Smooth muscle cell (in vitro differentiated cells): Measurements from ENCODE around the gene KRTAP10-7. TPM values are rescaled to one million over a fixed set of nuclear protein-coding genes. Genes with fewer than 3 reads are reported as not detected.

ENCODE experiments used
- DNase-seq: peaks from one replicate; lab custom pipeline; 2025; ENCODE audit not compliant: unreplicated experiment; lab: John Stamatoyannopoulos, UW
- H2AFZ ChIP-seq: fragments of 200-600 bp; sonication (generic); 2 replicates; pipeline ENCODE4 v1.6.0; 2016; ENCODE audit warnings: antibody characterized with exemption, low read depth, mild to moderate bottlenecking
- H3F3A ChIP-seq: fragments of 200-600 bp; sonication (generic); 2 replicates; pipeline ENCODE4 v1.6.0; 2017; ENCODE audit warnings: antibody characterized with exemption, low read depth
- H3K27ac ChIP-seq: fragments of 200-600 bp; sonication (generic); 2 replicates; pipeline ENCODE4 v1.5.1; 2016; ENCODE audit warnings: low read depth, mild to moderate bottlenecking
- H3K27me3 ChIP-seq: fragments of 200-600 bp; sonication (generic); 2 replicates; pipeline ENCODE4 v1.6.1; 2016; ENCODE audit warnings: low read depth, mild to moderate bottlenecking
- H3K36me3 ChIP-seq: fragments of 200-600 bp; sonication (generic); 2 replicates; pipeline ENCODE4 v1.5.1; 2016; ENCODE audit warnings: low read depth
- H3K4me1 ChIP-seq: fragments of 200-600 bp; sonication (generic); 2 replicates; pipeline ENCODE4 v1.5.1; 2016; ENCODE audit warnings: low read depth
- H3K4me2 ChIP-seq: fragments of 200-600 bp; sonication (generic); 2 replicates; pipeline ENCODE4 v1.6.0; 2016; ENCODE audit warnings: mild to moderate bottlenecking
- H3K4me3 ChIP-seq: fragments of 200-600 bp; sonication (generic); 2 replicates; pipeline ENCODE4 v1.5.1; 2016; ENCODE audit warnings: mild to moderate bottlenecking
- H3K79me2 ChIP-seq: fragments of 200-600 bp; sonication (generic); 2 replicates; pipeline ENCODE4 v1.6.0; 2016; ENCODE audit warnings: low read depth, mild to moderate bottlenecking
- H3K9ac ChIP-seq: fragments of 200-600 bp; sonication (generic); 2 replicates; pipeline ENCODE4 v1.6.0; 2016; ENCODE audit warnings: low read depth
- H3K9me3 ChIP-seq: fragments of 200-600 bp; sonication (generic); replicated peaks from 2 replicates; pipeline ENCODE4 v1.5.1; 2016; ENCODE audit warnings: low read depth
- H4K20me1 ChIP-seq: fragments of 200-600 bp; sonication (generic); 2 replicates; pipeline ENCODE4 v1.6.0; 2016; ENCODE audit warnings: low read depth
- CTCF ChIP-seq: fragments of 200-600 bp; sonication (generic); IDR thresholded peaks from 2 replicates; pipeline ENCODE4 v1.5.1; 2017; ENCODE audit warnings: borderline replicate concordance, mild to moderate bottlenecking, antibody characterized with exemption; ENCODE audit not compliant: insufficient read depth, poor library complexity, severe bottlenecking
- WGBS: methylation state at CpG from one replicate; pipeline ENCODE4 v1.1.7; 2016; ENCODE audit warnings: low lambda C conversion rate; 5-methylcytosine and 5-hydroxymethylcytosine counted together
- polyA plus RNA-seq: library from polyadenylated mRNA; unstranded; fragments of >200 nt; fragmentation: Nextera tagmentation; extraction: Ambion mirVana; gene quantifications from 2 replicates; pipeline ENCODE4 v1.2.1, GENCODE V29; 2016
- total RNA-seq: library from RNA; depleted of rRNA; stranded (reverse); fragments of >200 nt; gene quantifications from 2 replicates; pipeline ENCODE4 v1.2.3, GENCODE V29; 2014

Gene KRTAP10-7
- total and polyA plus RNA-seq, 2 experiments from 2014 or later, result not detected

- H3K27ac ChIP-seq, result no peak overlapping the region
- no peak overlapping the region for H3K9ac ChIP-seq
- H3F3A ChIP-seq, result no peaks in the 10 kb centered on the region
- no peak overlapping the region for H2AFZ ChIP-seq
- peaks cover 9% of the 10 kb centered on the region for H3K9me3 ChIP-seq
- no peak for DNase-seq
- H3K4me2 ChIP-seq, result no peak overlapping the region
- no peaks in the 10 kb centered on the region for H3K79me2 ChIP-seq
- no peaks in the 10 kb centered on the region for H3K36me3 ChIP-seq
- WGBS, result 94% methylated on average over 28 of the region's 28 CpGs
- H3K4me1 ChIP-seq, result no peaks in the 10 kb centered on the region
- H3K27me3 ChIP-seq, result no peaks in the 10 kb centered on the region
- no peaks in the 10 kb centered on the region for H4K20me1 ChIP-seq
- no peak overlapping the region for H3K4me3 ChIP-seq
- TF ChIP-seq CTCF, result no peak
These were observed 14.6 kb downstream of the KRTAP10-7 start for GRCh38 chr21:44614961-44615391.

- Histone ChIP-seq H3K27ac (no peak overlapping the region), H3K9ac (no peak overlapping the region), H3F3A (no peaks in the 10 kb centered on the region), H3K4me3 (no peak overlapping the region), H4K20me1 (no peaks in the 10 kb centered on the region), H3K27me3 (no peaks in the 10 kb centered on the region), H3K36me3 (no peaks in the 10 kb centered on the region), H3K9me3 (peaks cover 4% of the 10 kb centered on the region), H2AFZ (no peak overlapping the region), H3K79me2 (no peaks in the 10 kb centered on the region), H3K4me1 (no peaks in the 10 kb centered on the region), H3K4me2 (no peak overlapping the region)
- DNase-seq, result no peak
- 94% methylated on average over 8 of the region's 8 CpGs for WGBS
- no peak for TF ChIP-seq CTCF
These were observed 15.1 kb downstream of the KRTAP10-7 start for GRCh38 chr21:44615466-44615865.

GRCh38 chr21:44615911-44616590 is 15.7 kb downstream of the KRTAP10-7 start:
- Histone ChIP-seq H3K4me1 (no peaks in the 10 kb centered on the region), H3K27ac (no peak overlapping the region), H3K4me2 (no peak overlapping the region), H3K36me3 (no peaks in the 10 kb centered on the region), H2AFZ (no peak overlapping the region), H3F3A (no peaks in the 10 kb centered on the region), H3K79me2 (no peaks in the 10 kb centered on the region), H4K20me1 (no peaks in the 10 kb centered on the region), H3K4me3 (no peak overlapping the region), H3K9ac (no peak overlapping the region), H3K27me3 (no peaks in the 10 kb centered on the region), H3K9me3 (peaks cover 2% of the 10 kb centered on the region)
- WGBS, result 90% methylated on average over 17 of the region's 17 CpGs
- DNase-seq, result no peak
- no peak for TF ChIP-seq CTCF

- Histone ChIP-seq H3K79me2 (no peaks in the 10 kb centered on the region), H3K4me2 (no peak overlapping the region), H3K27ac (no peak overlapping the region), H2AFZ (no peak overlapping the region), H4K20me1 (no peaks in the 10 kb centered on the region), H3K4me3 (no peak overlapping the region), H3K36me3 (no peaks in the 10 kb centered on the region), H3K27me3 (no peaks in the 10 kb centered on the region), H3K9ac (no peak overlapping the region), H3K9me3 (peaks cover 2% of the 10 kb centered on the region), H3K4me1 (no peaks in the 10 kb centered on the region), H3F3A (no peaks in the 10 kb centered on the region)
- 81% methylated on average over 16 of the region's 16 CpGs for WGBS
- DNase-seq, result no peak
- no peak for TF ChIP-seq CTCF
These were observed 16.2 kb downstream of the KRTAP10-7 start for GRCh38 chr21:44616591-44616926.
